K562 (cell line): ENCODE data around the gene CYSRT1. TPM values are rescaled to one million over a fixed set of nuclear protein-coding genes. Genes with fewer than 3 reads are reported as not detected.

Source experiments
- CBX5 ChIP-seq: IDR thresholded peaks from 2 replicates; pipeline ENCODE4 v1.6.1; 2014; ENCODE audit warnings: low read depth, borderline replicate concordance
- E2F1 ChIP-seq: sonication (generic); formaldehyde crosslinking; IDR thresholded peaks from 2 replicates; pipeline ENCODE4 v1.8.1; 2023; ENCODE audit warnings: mild to moderate bottlenecking, missing genetic modification reagents, moderate library complexity
- ESRRB ChIP-seq: fragments of 250-450 bp; sonication (Bioruptor Pico); IDR thresholded peaks from 2 replicates; pipeline ENCODE4 v1.5.0; 2020; ENCODE audit warnings: mild to moderate bottlenecking, moderate library complexity, borderline replicate concordance
- FOXP4 ChIP-seq: sonication (generic); formaldehyde crosslinking; IDR thresholded peaks from 2 replicates; pipeline ENCODE4 v1.8.0; 2022; ENCODE audit warnings: mild to moderate bottlenecking, missing genetic modification reagents, borderline replicate concordance
- GABPA ChIP-seq: fragments of 200-800 bp; sonication (Bioruptor generic); conservative IDR thresholded peaks from 2 replicates; pipeline ENCODE4 v1.6.1; 2016; ENCODE audit warnings: low read depth, missing genetic modification characterization, missing compliant biosample characterization
- GTF2F1 ChIP-seq: IDR thresholded peaks from 2 replicates; pipeline ENCODE4 v1.6.1; 2011; ENCODE audit warnings: low read depth, low read length, improper control_type of control experiment
- HDAC1 ChIP-seq, 2 experiments: fragments of 450-650 bp; IDR thresholded peaks; 2 replicates each; pipeline ENCODE4 v1.6.1; 2016 to 2017; ENCODE audit warnings: inconsistent platforms in 1 of 2, mild to moderate bottlenecking in 1 of 2, moderate library complexity in 1 of 2
- HMGXB4 ChIP-seq: sonication (generic); formaldehyde crosslinking; IDR thresholded peaks from 2 replicates; pipeline ENCODE4 v1.8.1; 2023; ENCODE audit warnings: mild to moderate bottlenecking, missing genetic modification reagents
- MAFK ChIP-seq: IDR thresholded peaks from 2 replicates; pipeline ENCODE4 v1.6.1; 2011; ENCODE audit warnings: low read length, improper control_type of control experiment
- NR1H2 ChIP-seq: sonication (generic); formaldehyde crosslinking; IDR thresholded peaks from 2 replicates; pipeline ENCODE4 v1.4.0; 2020; ENCODE audit warnings: mild to moderate bottlenecking, missing genetic modification reagents
- RBFOX2 ChIP-seq: fragments of 200-400 bp; formaldehyde crosslinking; IDR thresholded peaks from 2 replicates; pipeline ENCODE4 v1.6.1; 2017; ENCODE audit warnings: low read depth, mild to moderate bottlenecking, low read length, moderate library complexity
- SFPQ ChIP-seq: fragments of 200-400 bp; formaldehyde crosslinking; IDR thresholded peaks from 2 replicates; pipeline ENCODE4 v1.6.1; 2017; ENCODE audit warnings: mild to moderate bottlenecking, low read depth, low read length, moderate library complexity
- TAF9B ChIP-seq: fragments of 450-650 bp; IDR thresholded peaks from 2 replicates; pipeline ENCODE4 v1.6.1; 2018; ENCODE audit warnings: mild to moderate bottlenecking; ENCODE audit not compliant: partially characterized antibody
- TCF15 ChIP-seq: fragments of 250-450 bp; sonication (Bioruptor Pico); IDR thresholded peaks from 2 replicates; pipeline ENCODE4 v1.8.0; 2022; ENCODE audit warnings: moderate library complexity, mild to moderate bottlenecking, inconsistent platforms
- WHSC1 ChIP-seq: IDR thresholded peaks from one replicate; pipeline ENCODE4 v1.6.1; 2012; ENCODE audit warnings: low read length, control low read depth, inconsistent platforms
- ZBTB34 ChIP-seq: fragments of 250-450 bp; sonication (Bioruptor Pico); IDR thresholded peaks from 2 replicates; pipeline ENCODE4 v1.8.0; 2021; ENCODE audit warnings: mild to moderate bottlenecking, moderate library complexity
- ZC3H11A ChIP-seq: IDR thresholded peaks from 2 replicates; pipeline ENCODE4 v1.6.1; 2012; ENCODE audit warnings: low read depth, low read length, improper control_type of control experiment
- ZNF699 ChIP-seq: fragments of 250-450 bp; sonication (Bioruptor Pico); IDR thresholded peaks from 2 replicates; pipeline ENCODE4 v1.8.0; 2021; ENCODE audit warnings: mild to moderate bottlenecking, moderate library complexity; ENCODE audit not compliant: insufficient replicate concordance
- polyA plus RNA-seq, 8 experiments: library from polyadenylated mRNA; depleted of rRNA in 4 of 8; stranded (reverse) in 5 of 8; unstranded in 3 of 8; fragments of >200 nt; fragmentation: Nextera tagmentation in 2 of 8; fragmentation: Illumina TruSeq in 1 of 8; extraction: Ambion mirVana in 2 of 8; extraction: Trizol in 1 of 8; gene quantifications; 2 replicates each; pipeline versions ENCODE4 v1.2.1 to v1.2.3, GENCODE V29; 2011 to 2014; ENCODE audit warnings: inconsistent platforms in 1 of 8, missing spikeins in 1 of 8
- total RNA-seq, 7 experiments: library from RNA; depleted of rRNA in 6 of 7; stranded (reverse); fragments of >200 nt in 6 of 7; fragmentation: Illumina TruSeq in 2 of 7; extraction: Trizol in 2 of 7; gene quantifications; 2 replicates each; pipeline versions ENCODE4 v1.2.1 to v1.2.3, GENCODE V29; 2011 to 2021; ENCODE audit warnings: low replicate concordance in 1 of 7

Gene CYSRT1
- total and polyA plus RNA-seq, 9 of the 15 experiments (the other 6 are each of a cell fraction or from before 2014, with no cell fraction given) = 0.04 to 1.4 (median 0.42) TPM; not detected in 3

GRCh38 chr9:137243626-137244485, 18.9 kb downstream of the CYSRT1 start (continued):
- TF ChIP-seq E2F1 (CRISPR knock-in tag) (no peak; the same call in 1 of the 2 replicates), TCF15 (CRISPR knock-in tag) (no peak), WHSC1 (no peak), HDAC1 (IDR thresholded peaks at IDR 0.05) (no peak), CBX5 (no peak), GTF2F1 (no peak), TAF9B (no peak), HMGXB4 (CRISPR knock-in tag) (no peak; the same call in 1 of the 2 replicates), GABPA (no peak), MAFK (no peak), ZNF699 (no peak), RBFOX2 (no peak; the same call in 1 of the 2 replicates), NR1H2 (no peak), ESRRB (CRISPR knock-in tag) (0 out of 2 replicates have a peak, but pooled peaks have one; percentile 4), FOXP4 (CRISPR knock-in tag) (no peak), ZC3H11A (no peak), SFPQ (no peak), ZBTB34 (CRISPR knock-in tag) (no peak)
